Measurements from ENCODE around the gene CFAP73. TPM values are rescaled to one million over a fixed set of nuclear protein-coding genes. Genes with fewer than 3 reads are reported as not detected.

The CFAP73 gene
- total RNA-seq, result not detected in 2 replicates

GRCh38 chr12:113149361-113150150 lies at the start of gene CFAP73:
Gene CFAP73 (plus strand): TSS chr12:113149724. CDS start chr12:113149858, 134 bp downstream.

GRCh38 chr12:113135178-113136127 lies 14.1 kb upstream of the CFAP73 start, which contains the start of gene RASAL1:
Gene RASAL1 (minus strand): TSS chr12:113135761. CDS start chr12:113135462, 299 bp downstream.

GRCh38 chr12:113185180-113186032 lies 35.9 kb downstream of the CFAP73 start, which contains the start of the genes DDX54 and RITA1:
Gene DDX54 (minus strand): TSS chr12:113185478. CDS start chr12:113185451, 27 bp downstream.
Gene RITA1 (plus strand): TSS chr12:113185721. CDS start chr12:113186747, 1,026 bp downstream.

Other genes with a start within 250 kb of the CFAP73 start
- 0.75 and 5.3 TPM in 2 replicates for gene OAS1, start 242.8 kb upstream of the CFAP73 start, total RNA-seq
- gene OAS3, start 211.2 kb upstream of the CFAP73 start, total RNA-seq, result 5.0 and 6.3 TPM in 2 replicates
- 11.3 and 12.3 TPM in 2 replicates for gene OAS2, start 171.2 kb upstream of the CFAP73 start, total RNA-seq
- gene DTX1, start 93.0 kb upstream of the CFAP73 start, total RNA-seq, result not detected in 2 replicates
- gene RASAL1, start 14.0 kb upstream of the CFAP73 start, total RNA-seq, result not detected in 2 replicates
- gene DDX54, start 35.8 kb downstream of the CFAP73 start, total RNA-seq, result 25.9 and 34.0 TPM in 2 replicates
- 11.1 and 12.6 TPM in 2 replicates for gene RITA1, start 36.0 kb downstream of the CFAP73 start, total RNA-seq
- 20.9 and 31.3 TPM in 2 replicates for gene TPCN1, start 71.7 kb downstream of the CFAP73 start, total RNA-seq
- gene SLC8B1, start 185.4 kb downstream of the CFAP73 start, total RNA-seq, result 7.3 and 10.4 TPM in 2 replicates
- 31.6 and 46.9 TPM in 2 replicates for gene PLBD2, start 208.9 kb downstream of the CFAP73 start, total RNA-seq